Measurements from ENCODE around the gene UBQLN4.
A peak's percentile ranks its signal among the peaks of the same experiment; 100 is the strongest.

DNA sequence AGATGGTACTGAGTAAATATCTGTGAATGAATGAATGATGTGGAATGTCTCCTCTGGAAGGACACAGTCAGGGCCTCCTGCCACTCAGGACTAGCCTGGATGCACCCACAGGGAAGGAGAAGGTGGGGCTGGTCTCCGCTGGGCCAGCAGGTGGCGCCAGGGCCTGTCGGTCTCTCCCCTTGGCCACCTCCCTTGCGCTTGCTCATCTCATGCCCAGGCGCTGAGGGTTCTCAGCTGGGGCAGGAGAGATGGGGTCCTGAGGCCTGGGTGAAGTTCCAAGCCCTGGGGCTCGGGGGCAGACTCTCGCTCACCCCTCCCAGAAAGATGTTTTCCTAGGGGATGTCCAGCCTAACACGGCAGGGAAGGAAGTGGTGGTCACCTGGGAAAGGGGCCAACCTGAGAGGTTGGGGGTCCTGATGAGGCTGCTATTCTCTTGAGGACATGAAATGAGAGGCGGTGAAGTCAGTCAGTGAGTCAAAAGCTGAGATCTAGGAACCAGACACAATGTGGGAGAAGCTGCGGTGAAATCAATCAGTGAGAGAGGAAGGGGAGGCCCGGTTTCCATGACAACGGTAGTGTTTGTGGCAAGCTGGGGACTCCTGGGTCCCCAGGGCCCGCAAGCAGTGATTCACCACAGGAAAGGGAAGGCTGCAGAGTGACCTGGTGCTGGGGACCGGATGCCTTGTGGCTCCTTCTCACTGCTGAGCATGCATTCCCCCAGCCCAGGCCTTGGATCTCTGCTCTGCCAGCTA, 43.2 kb upstream of the UBQLN4 start:
- TF ChIP-seq, protein P1, sequence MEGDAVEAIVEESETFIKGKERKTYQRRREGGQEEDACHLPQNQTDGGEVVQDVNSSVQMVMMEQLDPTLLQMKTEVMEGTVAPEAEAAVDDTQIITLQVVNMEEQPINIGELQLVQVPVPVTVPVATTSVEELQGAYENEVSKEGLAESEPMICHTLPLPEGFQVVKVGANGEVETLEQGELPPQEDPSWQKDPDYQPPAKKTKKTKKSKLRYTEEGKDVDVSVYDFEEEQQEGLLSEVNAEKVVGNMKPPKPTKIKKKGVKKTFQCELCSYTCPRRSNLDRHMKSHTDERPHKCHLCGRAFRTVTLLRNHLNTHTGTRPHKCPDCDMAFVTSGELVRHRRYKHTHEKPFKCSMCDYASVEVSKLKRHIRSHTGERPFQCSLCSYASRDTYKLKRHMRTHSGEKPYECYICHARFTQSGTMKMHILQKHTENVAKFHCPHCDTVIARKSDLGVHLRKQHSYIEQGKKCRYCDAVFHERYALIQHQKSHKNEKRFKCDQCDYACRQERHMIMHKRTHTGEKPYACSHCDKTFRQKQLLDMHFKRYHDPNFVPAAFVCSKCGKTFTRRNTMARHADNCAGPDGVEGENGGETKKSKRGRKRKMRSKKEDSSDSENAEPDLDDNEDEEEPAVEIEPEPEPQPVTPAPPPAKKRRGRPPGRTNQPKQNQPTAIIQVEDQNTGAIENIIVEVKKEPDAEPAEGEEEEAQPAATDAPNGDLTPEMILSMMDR (IDR thresholded peaks at IDR 0.05) = peak; percentile 93 to 98 (median 98)
- TF ChIP-seq POLR2A (IDR thresholded peaks at IDR 0.05) = no peak
